Activated gamma-delta T cell treated with anti-CD3 and anti-CD28 coated beads, Interleukin-2, amount 50 U/mL, for 16 hours (primary cell): ENCODE measurements around the gene ZNF593.

Source experiments
- DNase-seq: peaks from one replicate; pipeline ENCODE4 v3.0.0-alpha.2; 2020; ENCODE audit warnings: low read depth

The ZNF593 gene

DNA sequence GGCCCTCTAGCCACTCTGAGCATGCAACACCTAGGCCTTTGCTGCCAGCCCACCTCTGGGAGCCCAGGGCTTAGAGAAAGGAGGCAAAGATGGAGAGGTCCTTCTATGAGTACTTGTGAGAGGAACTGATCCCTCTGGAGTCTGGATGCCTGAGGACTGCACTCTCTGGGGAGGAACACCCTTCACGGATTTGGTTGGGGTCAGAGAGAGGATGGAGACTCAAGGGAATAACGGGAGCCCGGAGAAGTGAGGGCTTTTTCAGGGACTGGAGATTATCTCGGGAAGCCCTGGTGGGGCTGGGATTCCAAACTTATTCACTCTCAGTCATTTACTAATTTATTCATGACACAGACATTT lies 532 bp upstream of the ZNF593 start:
- no peak for DNase-seq

- DNase-seq, result no peak
These were observed 739 bp downstream of the ZNF593 start for GRCh38 chr1:26170472-26170821.

DNA sequence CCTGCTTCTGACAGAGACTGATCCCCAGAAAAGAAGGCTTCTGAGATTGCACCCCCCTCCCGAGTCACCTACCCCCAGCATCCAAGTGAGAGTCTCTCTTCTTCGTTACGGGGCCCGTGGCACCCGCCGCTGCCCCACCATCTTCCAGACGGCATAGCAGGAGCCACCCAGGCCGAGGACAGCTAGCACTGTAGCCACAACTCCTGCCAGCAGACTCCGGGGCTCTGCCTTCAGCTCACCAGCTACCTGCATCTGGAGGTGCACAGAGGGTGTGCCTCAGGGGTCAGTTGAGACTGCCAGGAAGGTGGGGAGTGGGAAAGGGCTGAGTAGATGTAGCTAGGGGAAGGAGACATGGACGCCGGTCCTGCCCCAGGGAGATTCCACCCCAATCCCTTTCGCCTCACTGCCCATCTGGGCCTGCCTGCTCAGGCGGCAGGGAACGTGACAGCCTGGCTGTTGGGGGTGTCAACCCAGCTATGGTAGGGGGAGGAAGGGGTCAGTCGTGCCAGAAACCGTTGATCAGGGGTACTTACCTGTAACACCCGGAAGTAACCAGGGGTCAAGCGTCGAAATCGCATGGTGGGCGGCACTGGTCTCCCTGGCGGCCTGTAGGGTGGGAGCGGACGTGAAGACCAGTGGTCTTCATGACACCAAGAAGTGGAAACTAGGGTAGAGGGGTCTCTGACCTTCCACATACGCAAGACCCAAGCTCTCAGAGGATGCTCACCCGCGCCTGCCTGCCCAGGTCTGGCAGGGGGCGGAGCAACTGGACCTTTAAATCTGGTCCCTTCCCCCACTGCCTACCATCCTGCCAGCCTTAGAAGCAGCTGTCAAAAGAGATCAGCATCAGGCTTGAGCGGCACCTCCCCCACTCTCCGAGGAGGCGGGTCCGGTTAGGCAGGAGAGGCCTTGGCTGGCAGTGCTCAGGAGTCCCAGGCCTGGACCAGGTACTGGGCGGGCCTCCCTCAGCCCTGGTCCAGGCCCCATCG lies 1.7 kb downstream of the ZNF593 start, which contains the start of gene ZNF593OS:
ZNF593OS (minus strand) TSS at position 749 of the 989 bp plus-strand sequence; CDS start at position 578, 171 bp downstream.
- DNase-seq, result no peak

DNA sequence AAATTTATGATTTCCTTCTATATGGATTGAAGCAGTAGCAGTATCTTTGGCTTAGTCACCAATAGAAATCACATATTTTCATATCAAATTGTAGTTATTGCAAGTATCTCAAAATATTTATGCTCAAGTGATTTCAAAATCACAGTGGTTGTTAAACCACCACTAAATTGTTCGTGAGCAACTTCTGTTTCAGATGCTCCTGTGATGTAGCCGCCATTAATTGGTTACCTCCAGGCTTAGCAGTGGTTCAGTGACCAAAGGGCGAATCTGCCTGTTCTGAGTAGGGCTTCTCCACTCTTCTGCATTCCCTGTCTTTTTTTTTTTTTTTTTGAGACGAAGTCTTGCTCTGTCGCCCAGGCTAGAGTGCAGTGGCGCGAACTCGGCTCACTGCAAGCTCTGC lies 5.6 kb downstream of the ZNF593 start:
- no peak for DNase-seq

DNA sequence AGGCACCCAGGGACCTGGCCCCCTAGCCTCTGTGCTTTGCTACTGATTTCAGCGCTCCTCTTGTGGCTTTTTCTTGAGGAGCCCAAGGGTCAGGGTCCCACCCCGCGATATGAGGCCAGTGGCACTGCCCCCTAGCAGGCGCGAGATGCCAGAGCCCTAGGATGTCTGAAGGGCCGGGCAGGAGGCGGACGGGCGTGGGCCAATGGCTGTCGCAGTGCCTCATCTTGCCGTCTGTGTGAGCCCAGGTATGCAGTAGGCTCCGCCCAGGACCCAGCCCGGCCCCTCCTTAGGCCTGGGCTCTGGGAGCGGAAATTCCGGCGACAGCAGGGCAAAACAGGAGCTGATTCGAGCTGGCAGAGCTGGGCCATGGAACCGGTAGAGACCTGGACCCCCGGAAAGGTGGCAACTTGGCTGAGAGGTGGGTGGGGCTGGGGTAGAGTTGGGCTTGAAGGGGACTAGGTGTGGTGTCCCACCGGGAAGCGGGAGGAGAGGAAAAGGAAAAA lies 7.5 kb downstream of the ZNF593 start, which contains the start of gene CNKSR1:
CNKSR1 (plus strand) TSS at position 310 of the 503 bp plus-strand sequence; CDS start at position 367, 57 bp downstream.
- no peak for DNase-seq

GRCh38 chr1:26180010-26180506 lies 10.3 kb downstream of the ZNF593 start:
- DNase-seq, result no peak

GRCh38 chr1:26181586-26182382 lies 12.1 kb downstream of the ZNF593 start:
- no peak for DNase-seq

GRCh38 chr1:26182383-26182696 lies 12.6 kb downstream of the ZNF593 start:
- DNase-seq, result no peak

DNA sequence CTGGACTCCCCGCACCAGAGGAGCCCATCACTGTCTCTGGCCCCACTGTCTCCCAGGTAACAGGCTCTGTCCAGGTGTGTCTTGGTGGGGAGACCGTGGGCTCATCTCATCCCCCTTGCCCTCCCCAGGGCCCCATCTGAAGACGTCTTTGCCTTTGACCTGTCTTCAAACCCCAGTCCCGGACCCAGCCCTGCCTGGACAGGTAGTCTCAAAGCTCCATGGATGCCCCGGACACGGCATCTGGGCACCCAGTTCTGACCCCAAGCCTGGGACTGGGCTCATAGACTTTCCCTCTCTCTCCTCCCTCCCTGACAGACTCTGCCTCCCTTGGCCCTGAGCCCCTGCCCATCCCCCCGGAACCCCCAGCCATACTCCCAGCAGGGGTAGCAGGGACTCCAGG lies 14.4 kb downstream of the ZNF593 start:
- no peak for DNase-seq

- DNase-seq, result no peak
These were observed 15.2 kb downstream of the ZNF593 start for GRCh38 chr1:26184883-26185282.

DNA sequence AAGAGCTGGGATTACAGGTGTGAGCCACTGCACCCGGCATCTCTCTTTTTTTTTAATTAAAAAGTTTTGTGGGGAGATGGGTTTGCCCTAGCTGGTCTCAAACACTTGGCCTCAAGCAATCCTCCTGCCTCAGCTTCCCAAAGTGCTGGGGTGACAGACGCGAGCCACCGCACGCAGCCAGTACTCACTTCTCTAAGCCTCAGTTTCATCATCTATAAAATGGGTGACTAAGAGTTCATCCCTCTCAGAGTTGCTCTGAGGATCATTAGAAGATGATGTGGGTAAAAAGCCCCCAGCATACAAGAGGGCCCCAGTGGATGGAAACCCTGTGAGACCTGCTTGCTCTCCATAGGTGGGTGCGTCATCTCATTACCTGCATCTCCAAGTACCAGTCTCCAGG lies 18.2 kb downstream of the ZNF593 start:
- DNase-seq, result no peak

GRCh38 chr1:26188477-26188876 lies 18.8 kb downstream of the ZNF593 start:
- DNase-seq, result no peak

GRCh38 chr1:26189331-26189730 lies 19.6 kb downstream of the ZNF593 start:
- DNase-seq, result no peak

- no peak for DNase-seq
These were observed 20.1 kb downstream of the ZNF593 start for GRCh38 chr1:26189751-26190275.

- DNase-seq, result no peak
These were observed 20.8 kb downstream of the ZNF593 start, which contains the start of gene CATSPER4 for GRCh38 chr1:26190373-26190987. Gene CATSPER4 (plus strand): TSS chr1:26190602. CDS start chr1:26190628, 26 bp downstream.

DNA sequence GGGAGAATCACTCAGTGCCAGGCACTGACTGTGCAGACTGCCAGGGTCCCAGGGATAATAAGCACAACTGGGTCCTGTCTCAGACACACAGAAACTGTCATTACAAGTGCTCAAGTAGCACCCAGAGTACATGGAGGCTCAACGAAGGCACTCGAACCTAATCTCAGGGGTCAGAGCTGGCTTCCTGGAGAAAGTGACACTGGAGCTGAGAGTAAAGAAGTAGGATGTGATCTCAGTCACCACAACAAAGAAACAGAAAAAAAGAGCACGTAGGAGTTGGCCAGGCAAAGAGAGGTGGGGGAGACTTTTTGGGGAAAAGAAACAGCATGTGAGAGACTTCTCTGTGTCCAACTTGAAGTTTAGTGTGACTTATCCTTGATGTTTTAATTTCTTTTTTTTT lies 22.0 kb downstream of the ZNF593 start:
- DNase-seq, result no peak

- no peak for DNase-seq
These were observed 26.1 kb downstream of the ZNF593 start for GRCh38 chr1:26195805-26196204.

GRCh38 chr1:26197301-26197700 lies 27.6 kb downstream of the ZNF593 start:
- DNase-seq, result no peak

DNA sequence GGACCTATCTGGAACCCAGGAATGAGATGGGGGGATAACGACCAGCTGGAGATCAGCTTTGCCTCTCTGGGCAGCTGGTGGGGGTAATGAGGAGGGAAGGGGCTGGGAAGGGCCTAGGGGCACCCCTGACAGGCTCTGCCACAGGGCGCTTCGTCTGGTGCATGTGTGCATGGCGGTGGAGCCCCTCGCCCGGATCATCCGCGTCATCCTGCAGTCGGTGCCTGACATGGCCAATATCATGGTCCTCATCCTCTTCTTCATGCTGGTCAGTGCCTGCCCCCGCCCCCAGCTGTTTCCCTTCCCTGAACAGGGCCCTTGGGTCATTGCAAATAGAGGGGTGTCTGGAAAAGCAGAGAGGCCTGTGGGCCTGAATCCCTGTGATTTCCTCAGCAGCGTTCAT lies 28.1 kb downstream of the ZNF593 start:
- no peak for DNase-seq

- DNase-seq, result no peak
These were observed 30.7 kb downstream of the ZNF593 start for GRCh38 chr1:26200413-26200812.

- no peak for DNase-seq
These were observed 34.1 kb downstream of the ZNF593 start for GRCh38 chr1:26203642-26204318.
